Muscle layer of duodenum (tissue), 2 donors: Measurements from ENCODE around the gene CLPSL1.

Experiments used
- H3K27ac ChIP-seq: one replicate; pipeline ENCODE4 v1.7.0; 2013; ENCODE audit warnings: mild to moderate bottlenecking, low read length
- H3K27me3 ChIP-seq: one replicate; pipeline ENCODE4 v1.7.0; 2013; ENCODE audit warnings: low read depth, mild to moderate bottlenecking, control low read depth, low read length
- H3K36me3 ChIP-seq, 2 donors: one replicate each; pipeline ENCODE4 v1.7.0; 2013; ENCODE audit warnings: low read length in 2 of 2, control low read depth in 1 of 2, mild to moderate bottlenecking in 1 of 2; ENCODE audit not compliant: insufficient read depth in 2 of 2, control insufficient read depth in 1 of 2
- H3K4me1 ChIP-seq, 2 donors: one replicate each; pipeline ENCODE4 v1.7.0; 2013; ENCODE audit warnings: low read length in 2 of 2, mild to moderate bottlenecking in 2 of 2, control low read depth in 1 of 2, moderate library complexity in 1 of 2; ENCODE audit not compliant: insufficient read depth in 2 of 2, control insufficient read depth in 1 of 2
- H3K4me3 ChIP-seq, 2 donors: one replicate each; pipeline ENCODE4 v1.7.0; 2013; ENCODE audit warnings: low read length in 2 of 2, low read depth in 1 of 2, mild to moderate bottlenecking in 1 of 2
- H3K9me3 ChIP-seq, 2 donors: one replicate each; pipeline ENCODE4 v1.7.0; 2013; ENCODE audit warnings: low read length in 2 of 2, control low read depth in 1 of 2, mild to moderate bottlenecking in 1 of 2; ENCODE audit not compliant: control insufficient read depth in 1 of 2
- donor health status: healthy.

The CLPSL1 gene

DNA sequence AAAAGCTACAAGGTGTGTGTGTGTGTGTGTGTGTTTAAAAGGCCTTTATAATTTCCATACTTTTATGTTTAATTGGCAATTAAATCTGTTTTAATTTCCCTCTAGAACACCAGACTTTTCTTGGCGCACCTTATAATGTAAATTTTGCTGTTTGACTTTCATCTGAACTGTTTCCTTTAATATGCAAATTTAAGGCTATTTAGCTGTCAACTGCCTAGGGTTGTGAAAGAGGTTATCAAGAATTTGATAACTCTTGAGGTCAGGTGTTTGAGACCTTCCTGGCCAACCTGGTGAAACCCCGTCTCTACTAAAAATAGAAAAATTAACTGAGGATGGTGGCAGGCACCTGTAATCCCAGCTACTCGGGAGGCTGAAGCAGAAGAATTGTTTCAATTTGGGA is 20.3 kb downstream of the CLPSL1 start:
- Histone ChIP-seq H3K9me3 (no peaks in the 10 kb centered on the region), H3K27me3 (no peaks in the 10 kb centered on the region), H3K36me3 (no peaks in the 10 kb centered on the region), H3K27ac (no peak overlapping the region), H3K4me3 (no peak overlapping the region), H3K4me1 (peaks cover 0 to 7% of the 10 kb centered on the region in 2 donors)

DNA sequence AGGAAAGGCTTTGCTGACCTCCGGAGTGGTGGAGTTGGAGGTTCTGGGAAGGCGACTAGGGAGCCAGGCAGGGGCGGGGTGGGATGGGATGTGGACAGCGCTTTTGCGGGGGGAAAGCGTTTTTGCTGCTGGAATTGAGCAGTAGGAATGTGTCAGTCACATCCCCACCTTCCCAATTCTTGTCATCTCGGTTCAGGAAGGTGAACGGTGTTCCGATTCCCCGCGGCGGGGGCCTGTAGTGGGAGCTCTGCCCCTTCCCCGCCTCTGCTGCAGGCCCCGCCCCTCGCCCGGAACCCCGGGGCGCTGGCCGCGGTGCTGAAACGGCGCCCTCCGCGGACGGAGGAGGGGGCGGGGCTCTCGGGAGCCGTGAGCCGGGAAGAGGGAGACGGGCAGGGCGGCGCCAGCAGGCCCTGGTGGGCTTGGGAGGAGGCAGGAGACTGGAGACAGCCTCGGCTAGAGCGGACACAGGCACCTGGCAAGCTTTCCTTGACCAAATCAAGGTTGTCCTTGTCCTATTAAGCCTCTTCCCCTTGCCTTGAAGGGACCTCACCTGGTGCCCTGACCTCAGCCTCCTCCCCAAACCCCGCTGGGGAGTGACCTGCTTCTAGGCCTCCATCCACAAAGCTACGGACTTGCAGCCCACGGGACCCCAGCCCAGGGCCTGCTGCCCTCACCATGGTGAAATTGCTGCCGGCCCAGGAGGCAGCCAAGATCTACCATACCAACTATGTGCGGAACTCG is 24.3 kb downstream of the CLPSL1 start, which contains the start of gene LHFPL5:
Gene LHFPL5, plus strand, starts transcription at position 357 of the 741 bp plus-strand sequence. Its CDS starts 319 bp downstream, at position 676.
- Histone ChIP-seq H3K4me3 (peak within 1 kb of the TSS in 1 of 2 donors; percentile 45), H3K4me1 (peaks cover 0 to 7% of the 10 kb centered on the region in 2 donors), H3K27ac (no peak within 1 kb of the TSS), H3K36me3 (no peaks in the 10 kb centered on the region), H3K27me3 (no peaks in the 10 kb centered on the region), H3K9me3 (no peaks in the 10 kb centered on the region)

DNA sequence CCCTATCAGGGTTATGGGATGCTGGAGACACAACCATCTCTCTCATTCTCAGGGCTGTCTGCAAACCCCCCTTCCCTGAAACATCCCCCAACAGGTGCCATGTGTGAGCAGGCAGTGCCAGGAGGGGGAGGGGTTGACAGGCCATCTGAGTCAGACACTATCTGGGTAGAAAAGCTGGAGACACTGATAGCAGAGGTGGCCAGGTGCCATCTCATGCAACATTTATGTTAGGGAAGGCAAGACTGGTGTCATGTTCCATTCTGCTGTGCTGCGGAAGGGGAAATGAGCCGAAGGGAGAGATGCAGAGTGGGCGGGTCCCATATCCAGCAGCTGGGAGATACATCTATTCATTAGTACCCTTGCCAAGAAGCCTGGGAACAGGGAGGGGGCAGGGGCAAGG is 27.9 kb downstream of the CLPSL1 start:
- Histone ChIP-seq H3K4me1 (peaks cover 0 to 7% of the 10 kb centered on the region in 2 donors), H3K27ac (no peak overlapping the region), H3K27me3 (no peaks in the 10 kb centered on the region)

DNA sequence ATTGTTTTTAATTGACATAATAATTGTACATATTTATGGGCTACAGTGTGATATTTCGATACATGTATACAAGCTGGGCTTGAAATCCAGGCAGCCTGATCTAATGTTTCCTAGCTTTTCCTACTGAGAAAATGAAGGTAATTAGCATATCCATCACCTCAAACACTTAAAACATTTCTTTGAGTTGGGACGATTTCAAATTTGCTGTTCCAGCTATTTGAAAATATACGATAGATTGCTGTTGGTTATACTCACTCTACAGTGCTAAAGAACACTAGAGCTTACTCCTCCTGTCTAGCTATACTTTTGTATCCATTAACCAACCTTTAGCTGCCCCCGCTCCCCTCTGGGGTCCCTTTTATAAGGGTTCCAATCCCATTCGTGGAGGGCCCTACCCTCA is 29.0 kb downstream of the CLPSL1 start:
- no peaks in the 10 kb centered on the region for H3K27me3 ChIP-seq
- H3K36me3 ChIP-seq: no peaks in the 10 kb centered on the region
- no peaks in the 10 kb centered on the region for H3K9me3 ChIP-seq
- no peak overlapping the region for H3K4me3 ChIP-seq
- H3K4me1 ChIP-seq: peaks cover 0 to 6% of the 10 kb centered on the region in 2 donors
- H3K27ac ChIP-seq: no peak overlapping the region

More for the DNA sequence above, 27.9 kb downstream of the CLPSL1 start:
- Histone ChIP-seq H3K4me3 (no peak overlapping the region), H3K36me3 (no peaks in the 10 kb centered on the region), H3K9me3 (no peaks in the 10 kb centered on the region)

DNA sequence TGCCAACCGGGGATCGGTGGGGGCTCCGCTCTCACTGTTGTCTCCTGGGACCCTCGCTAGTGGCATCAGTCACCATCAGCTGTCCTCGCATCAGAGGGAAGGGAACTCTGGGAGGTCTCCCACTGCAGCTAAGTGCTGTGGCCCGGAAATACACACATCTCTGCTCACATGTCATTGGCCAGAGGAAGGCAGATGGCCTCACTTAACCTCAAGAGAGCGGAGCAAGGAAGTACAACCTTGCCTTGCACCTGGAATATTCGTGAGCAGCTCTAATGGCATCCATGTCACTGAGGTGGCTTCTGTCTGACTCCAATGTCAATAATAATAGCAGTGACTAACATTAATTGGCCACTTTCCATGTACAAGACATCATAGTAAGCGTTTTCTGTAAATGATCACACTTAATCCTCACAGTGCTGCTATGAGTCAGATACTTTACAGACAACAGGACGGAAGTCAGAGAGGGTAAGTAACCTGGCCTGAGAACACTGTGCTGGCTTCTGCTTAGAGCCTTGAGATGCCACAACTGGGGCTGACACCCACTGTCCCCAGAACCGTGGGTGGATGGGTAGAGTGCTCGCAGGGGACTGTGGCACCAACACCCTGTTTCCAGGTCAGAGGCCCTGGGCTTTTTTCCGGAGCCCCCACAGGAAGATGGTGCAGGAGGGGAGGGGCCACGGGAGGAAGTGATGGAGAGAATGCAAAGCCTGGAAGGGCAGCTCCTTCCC is 30.3 kb downstream of the CLPSL1 start:
- no peak overlapping the region for H3K4me3 ChIP-seq
- no peaks in the 10 kb centered on the region for H3K4me1 ChIP-seq
- no peaks in the 10 kb centered on the region for H3K36me3 ChIP-seq
- no peaks in the 10 kb centered on the region for H3K27me3 ChIP-seq
- no peak overlapping the region for H3K27ac ChIP-seq
- H3K9me3 ChIP-seq: no peaks in the 10 kb centered on the region

DNA sequence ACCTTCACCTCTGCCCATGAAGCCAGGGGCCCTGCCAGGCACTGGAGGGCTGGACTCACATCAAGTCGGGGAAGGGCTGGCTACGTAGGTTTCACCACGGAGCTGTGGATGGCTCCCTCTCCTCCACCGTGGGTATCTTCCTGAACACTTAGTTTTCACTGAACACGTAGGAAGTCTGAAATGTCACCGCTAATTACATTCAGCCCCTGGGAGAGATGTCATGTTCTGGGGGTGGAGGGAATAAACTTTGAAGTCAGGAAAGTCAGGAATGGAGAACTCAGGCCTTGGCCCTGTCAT is 30.8 kb downstream of the CLPSL1 start:
- Histone ChIP-seq H3K27ac (no peak overlapping the region), H3K36me3 (no peaks in the 10 kb centered on the region), H3K9me3 (peaks cover 0 to 4% of the 10 kb centered on the region in 2 donors), H3K4me3 (no peak overlapping the region), H3K4me1 (no peaks in the 10 kb centered on the region), H3K27me3 (no peaks in the 10 kb centered on the region)

DNA sequence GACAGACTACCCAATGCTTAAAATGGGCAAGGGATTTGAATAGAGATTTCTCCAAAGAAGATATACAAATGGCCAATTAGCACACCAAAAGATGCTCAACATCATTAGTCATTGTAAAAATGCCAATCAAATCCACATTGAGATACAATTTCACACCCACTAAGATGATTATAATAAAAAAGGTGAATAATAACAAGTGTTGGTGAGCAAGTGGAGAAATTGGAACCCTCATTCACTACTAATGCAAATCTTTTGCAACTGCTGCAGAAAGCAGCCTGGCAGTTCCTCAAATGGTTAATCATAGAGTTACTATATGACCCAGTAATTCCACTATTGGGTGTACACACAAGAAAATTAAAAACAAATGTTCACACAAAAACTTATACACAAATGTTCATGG is 36.7 kb downstream of the CLPSL1 start:
- Histone ChIP-seq H3K4me1 (no peaks in the 10 kb centered on the region), H3K27me3 (no peaks in the 10 kb centered on the region), H3K27ac (no peak overlapping the region), H3K9me3 (peaks cover 0 to 12% of the 10 kb centered on the region in 2 donors), H3K36me3 (no peaks in the 10 kb centered on the region), H3K4me3 (no peak overlapping the region)

DNA sequence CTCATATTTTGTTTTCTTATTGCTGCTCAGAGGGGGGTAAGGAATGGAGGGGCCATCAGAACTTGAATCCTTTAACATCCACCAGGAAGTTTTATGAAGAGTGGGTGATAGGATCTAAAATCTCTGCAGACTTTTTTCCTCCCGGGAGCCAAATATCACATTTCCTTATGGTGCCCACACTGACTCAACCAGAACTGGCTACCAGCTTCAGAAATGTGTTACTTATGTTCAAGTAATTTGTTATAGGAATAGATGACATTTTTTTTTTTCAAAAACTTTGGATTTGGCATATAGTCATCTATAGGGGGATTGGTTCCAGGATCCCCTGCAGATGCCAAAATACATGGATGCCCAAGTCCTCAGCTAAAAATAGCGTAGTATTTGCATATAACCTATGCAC is 42.8 kb downstream of the CLPSL1 start:
- H3K4me3 ChIP-seq: no peak overlapping the region
- H3K4me1 ChIP-seq: no peaks in the 10 kb centered on the region
- H3K36me3 ChIP-seq: no peaks in the 10 kb centered on the region
- H3K27me3 ChIP-seq: no peaks in the 10 kb centered on the region
- H3K9me3 ChIP-seq: no peaks in the 10 kb centered on the region
- H3K27ac ChIP-seq: no peak overlapping the region

DNA sequence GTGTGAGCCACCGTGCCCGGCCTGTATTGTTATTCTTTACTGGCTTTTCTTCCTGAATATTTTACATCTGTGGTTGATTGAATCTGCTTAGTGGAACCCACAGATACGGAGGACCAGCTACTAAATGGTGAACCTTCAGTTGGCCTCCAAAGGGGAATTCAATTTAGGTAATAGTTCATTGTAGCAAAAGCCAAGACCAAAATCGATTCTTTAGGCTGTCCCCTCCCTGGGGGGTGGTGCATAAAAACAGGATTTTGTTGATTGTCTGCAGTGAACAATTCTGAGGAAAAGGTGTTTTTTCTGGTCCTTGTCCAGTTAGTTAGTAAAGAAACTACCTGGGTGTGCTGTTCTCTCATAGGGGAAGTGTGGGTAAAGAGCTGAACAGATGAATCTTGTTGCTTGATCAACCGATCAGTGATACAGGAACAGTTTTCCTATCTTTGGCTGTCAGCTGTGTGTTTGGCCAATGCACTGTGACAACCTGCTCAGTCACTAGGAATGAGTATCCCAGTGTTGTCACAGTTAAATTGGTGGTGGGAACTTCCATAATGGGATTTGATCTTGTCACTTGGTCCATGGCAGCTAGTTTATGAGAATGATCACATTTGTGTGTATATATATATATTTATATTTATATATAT is 43.9 kb downstream of the CLPSL1 start:
- no peaks in the 10 kb centered on the region for H3K27me3 ChIP-seq
- H3K36me3 ChIP-seq: no peaks in the 10 kb centered on the region
- H3K4me1 ChIP-seq: no peaks in the 10 kb centered on the region
- H3K4me3 ChIP-seq: no peak overlapping the region
- no peak overlapping the region for H3K27ac ChIP-seq
- H3K9me3 ChIP-seq: no peaks in the 10 kb centered on the region

DNA sequence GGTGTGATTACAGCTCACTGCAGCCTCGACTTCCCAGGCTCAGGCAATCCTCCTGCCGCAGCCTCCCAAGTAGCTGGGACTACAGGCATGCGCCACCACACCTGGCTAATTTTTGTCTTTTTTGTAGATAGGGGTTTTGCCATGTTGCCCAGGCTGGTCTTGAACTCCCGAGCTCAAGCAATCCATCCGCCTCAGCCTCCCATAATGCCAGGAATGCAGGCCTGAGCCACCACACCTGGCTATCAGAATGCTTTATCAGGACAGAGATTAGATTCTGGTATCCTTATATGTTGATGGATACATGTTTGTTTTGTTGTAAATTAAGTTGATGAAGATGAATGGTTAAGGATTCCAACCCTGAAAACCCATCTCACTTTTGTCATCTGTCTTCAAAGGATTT is 48.5 kb downstream of the CLPSL1 start:
- no peaks in the 10 kb centered on the region for H3K4me1 ChIP-seq
- no peaks in the 10 kb centered on the region for H3K27me3 ChIP-seq
- peaks cover 0 to 8% of the 10 kb centered on the region in 2 donors for H3K36me3 ChIP-seq
- H3K4me3 ChIP-seq: no peak overlapping the region
- H3K9me3 ChIP-seq: no peaks in the 10 kb centered on the region
- H3K27ac ChIP-seq: no peak overlapping the region

DNA sequence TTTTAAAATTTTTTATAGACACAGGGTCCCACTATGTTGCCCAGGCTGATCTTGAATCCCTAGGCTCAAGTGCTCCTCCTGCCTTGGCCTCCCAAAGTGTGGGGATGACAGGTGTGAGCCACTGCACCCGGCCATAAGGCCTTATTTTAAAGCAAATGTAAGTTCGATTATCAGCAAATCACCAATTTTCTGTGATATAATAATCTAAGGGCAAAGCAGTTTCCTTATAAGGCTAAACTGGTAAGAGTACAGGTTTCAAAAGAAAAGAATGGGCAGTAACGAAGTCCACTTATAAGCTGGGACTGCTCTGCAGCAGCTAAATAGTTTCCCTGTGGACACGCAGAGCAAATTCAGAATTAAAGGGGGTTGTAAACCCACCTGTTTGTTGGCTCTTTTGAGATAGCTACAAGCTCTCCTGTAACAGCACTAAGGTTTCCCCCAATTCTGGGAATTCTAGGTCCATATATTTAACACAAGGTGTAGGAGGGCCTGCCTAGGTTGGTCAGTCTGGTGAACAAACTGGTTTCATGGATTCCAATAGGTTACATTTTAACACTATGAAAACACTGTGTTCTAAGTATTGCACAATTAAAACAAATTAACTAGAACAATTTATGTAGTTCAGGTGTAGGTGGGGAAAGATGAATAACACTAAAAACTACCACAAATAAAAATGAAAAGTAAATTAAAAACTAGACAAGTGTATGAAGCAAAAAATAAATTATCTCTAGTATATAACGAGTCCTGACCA is 50.6 kb downstream of the CLPSL1 start:
- peaks cover 6 to 8% of the 10 kb centered on the region in 2 donors for H3K36me3 ChIP-seq
- no peaks in the 10 kb centered on the region for H3K4me1 ChIP-seq
- no peak overlapping the region for H3K4me3 ChIP-seq
- H3K27ac ChIP-seq: no peak overlapping the region
- no peaks in the 10 kb centered on the region for H3K9me3 ChIP-seq
- H3K27me3 ChIP-seq: no peaks in the 10 kb centered on the region
